ENCODE results near the gene GPC6.

The GPC6 gene

GRCh38 chr13:94344126-94344818 is 1117.7 kb downstream of the GPC6 start:
- no peak for DNase-seq

DNA sequence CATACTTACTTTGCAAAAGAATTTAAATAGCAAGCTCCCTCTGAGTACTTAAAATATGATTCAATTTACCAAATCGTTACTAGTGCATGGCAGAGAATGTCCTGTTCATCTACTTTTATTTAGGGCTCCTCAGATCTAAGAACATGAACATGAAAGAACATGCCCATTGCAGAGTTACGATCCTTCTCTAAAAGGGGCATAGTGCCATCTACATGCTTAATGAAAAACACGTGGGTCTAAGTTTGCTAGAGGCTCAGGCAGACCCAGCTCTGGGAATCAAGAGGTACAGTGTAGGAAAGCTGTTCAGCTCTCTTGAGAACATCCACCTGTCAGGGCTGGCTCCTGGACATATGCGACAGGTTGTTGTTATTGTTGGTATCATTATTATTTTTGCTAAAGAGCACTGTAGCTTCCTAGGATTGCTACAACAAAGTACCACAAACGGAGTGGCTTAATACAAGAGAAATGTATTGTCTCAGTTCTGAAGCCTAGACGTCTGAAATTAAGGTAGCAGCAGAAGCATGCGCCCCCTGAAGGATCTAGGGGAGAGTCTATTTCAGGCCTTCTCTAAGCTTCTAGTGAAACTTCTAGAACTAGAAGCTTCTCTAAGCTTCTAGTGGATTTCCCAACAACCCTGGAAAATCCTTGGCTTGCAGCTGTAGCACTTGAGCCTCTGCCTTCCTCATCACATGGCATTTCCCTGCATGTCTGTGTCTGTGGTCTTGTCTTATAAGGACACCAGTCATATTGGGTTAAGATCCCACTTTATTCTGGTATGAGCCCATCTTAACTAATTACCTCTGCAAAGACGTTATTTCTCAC is 1119.0 kb downstream of the GPC6 start:
- DNase-seq, result no peak

DNA sequence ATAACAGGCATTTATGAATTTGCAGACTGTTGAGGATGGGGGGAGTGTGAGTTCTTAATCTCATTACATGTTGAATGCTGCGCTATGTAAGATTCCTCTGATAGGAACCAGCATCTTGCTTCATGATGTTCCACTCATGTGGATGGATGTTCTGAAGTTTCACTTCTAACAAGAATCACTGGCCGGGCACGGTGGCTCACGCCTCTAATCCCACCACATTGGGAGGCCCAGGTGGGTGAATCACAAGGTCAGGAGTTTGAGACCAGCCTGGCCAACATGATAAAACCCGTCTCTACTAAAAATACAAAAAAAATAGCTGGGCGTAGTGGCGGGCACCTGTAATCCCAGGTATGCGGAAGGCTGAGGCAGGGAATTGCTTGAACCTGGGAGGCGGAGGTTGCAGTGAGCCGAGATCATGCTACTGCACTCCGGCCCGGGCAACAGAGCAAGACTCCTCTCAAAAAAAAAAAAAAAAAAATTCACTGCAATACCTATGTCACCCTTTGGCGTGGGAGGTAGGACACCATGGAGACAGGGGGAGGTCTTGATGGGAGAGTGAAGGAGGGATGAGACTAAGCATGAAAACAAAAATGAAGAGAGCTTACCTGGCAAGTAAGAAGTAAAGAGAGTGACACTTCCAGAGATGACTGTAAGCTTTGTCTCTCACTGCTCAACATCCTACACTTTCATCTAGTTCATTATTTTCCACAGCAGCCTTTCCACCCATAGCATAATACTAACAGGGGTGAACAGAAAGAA is 1119.8 kb downstream of the GPC6 start:
- DNase-seq, result no peak

DNA sequence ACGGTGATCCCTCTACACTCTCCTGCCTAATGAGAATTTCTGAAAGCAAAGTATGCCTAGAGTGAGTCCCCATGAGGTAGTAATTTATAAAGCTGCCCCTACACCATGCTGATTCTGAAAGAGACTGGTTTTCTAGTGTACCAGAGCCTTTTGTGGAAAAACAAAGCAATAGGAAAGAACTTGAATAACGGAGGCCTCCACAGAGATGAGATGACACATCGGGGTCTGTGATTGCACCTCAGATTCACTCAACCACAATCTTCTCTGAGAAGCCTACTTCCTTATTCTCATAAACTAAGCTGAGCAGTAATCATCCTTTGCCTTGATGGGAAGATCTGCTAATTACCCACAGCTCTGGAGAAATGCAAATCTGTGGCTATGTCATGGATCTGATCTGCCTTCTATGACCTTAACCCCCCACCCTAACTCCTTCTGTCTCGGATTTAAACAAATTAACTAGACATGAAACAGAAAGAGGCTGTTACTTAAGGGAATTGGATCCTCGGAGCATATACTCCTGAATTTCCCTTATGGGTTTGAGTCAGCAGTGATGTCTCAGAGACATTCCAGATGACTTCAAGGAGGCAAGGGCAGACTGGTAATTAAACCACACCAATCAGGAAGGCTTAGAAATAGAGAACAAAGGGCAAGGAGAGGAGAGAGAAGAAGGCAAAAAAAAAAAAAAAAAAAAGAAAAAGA is 1124.8 kb downstream of the GPC6 start:
- DNase-seq, result no peak

DNA sequence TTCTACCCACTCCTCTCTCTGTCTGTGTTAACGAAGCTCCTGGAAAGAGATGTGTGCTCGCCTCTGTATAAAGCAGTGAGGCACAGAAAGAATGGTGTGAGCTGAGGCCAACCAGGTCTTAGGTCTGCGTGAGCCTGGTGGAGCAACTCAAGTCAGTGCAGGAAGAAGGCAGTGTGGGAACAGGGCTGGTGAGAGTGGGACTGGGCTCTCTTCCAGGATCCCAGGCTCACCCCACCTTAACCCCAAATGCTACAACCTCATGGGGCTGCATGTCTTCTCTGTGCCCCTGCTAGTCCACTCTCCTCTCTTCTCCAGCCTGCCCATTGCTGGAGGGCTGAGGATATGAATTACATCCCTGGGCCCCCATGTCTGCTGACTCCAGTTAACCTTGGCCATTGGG is 1125.5 kb downstream of the GPC6 start:
- DNase-seq, result no peak

GRCh38 chr13:94353167-94353710 is 1126.6 kb downstream of the GPC6 start:
- no peak for DNase-seq

GRCh38 chr13:94359875-94360274 is 1133.3 kb downstream of the GPC6 start:
- no peak for DNase-seq

DNA sequence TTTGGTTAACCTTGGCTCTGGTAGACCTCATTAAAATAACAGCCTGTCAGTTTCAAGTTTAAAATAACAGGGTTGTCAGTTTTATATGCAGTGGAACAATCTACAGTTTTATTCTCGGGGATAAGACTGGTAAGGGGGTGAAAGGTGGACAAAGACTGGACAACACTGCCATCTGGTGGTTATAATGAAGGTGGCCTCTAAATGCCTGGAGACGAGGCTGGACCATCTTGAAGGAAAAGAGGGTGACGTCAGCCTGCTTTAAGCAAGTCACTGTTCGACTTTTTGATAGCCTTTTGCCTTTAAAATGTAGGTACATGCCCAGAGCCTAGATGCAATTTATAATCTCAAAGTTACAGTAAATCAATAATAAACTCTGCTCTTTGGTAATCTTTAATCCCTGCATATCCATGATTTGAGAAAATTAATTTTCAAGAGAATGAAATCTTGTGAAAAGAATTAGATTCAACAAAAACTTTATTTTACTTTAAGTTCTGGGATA is 1135.9 kb downstream of the GPC6 start:
- peak; percentile 75 to 82 for DNase-seq

- no peak for DNase-seq
These were observed 1140.1 kb downstream of the GPC6 start for GRCh38 chr13:94366677-94367076.

- no peak for DNase-seq
These were observed 1143.4 kb downstream of the GPC6 start for GRCh38 chr13:94369972-94370436.

- no peak for DNase-seq
These were observed 1145.2 kb downstream of the GPC6 start for GRCh38 chr13:94371855-94372254.

DNA sequence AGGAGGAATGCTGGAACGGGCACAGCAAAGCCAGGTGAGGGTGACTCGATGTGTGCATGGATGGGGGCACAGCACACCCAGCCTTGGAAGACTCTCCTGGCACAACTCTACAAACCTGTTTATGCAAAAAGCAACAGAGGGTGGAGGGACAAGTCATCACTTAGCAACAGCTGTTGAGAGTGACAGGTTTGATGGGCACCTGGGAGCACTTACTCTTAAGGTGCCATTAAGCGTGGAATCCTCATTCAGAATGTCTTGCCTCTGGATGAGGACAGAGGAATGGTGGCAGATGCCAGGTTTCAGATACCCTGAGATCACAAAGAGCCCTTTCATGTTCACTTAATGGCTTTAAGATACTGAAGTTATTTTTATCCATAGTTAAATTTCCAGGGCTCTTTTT is 1155.9 kb downstream of the GPC6 start:
- no peak for DNase-seq

- DNase-seq, result no peak
These were observed 1156.4 kb downstream of the GPC6 start for GRCh38 chr13:94382960-94383359.

DNA sequence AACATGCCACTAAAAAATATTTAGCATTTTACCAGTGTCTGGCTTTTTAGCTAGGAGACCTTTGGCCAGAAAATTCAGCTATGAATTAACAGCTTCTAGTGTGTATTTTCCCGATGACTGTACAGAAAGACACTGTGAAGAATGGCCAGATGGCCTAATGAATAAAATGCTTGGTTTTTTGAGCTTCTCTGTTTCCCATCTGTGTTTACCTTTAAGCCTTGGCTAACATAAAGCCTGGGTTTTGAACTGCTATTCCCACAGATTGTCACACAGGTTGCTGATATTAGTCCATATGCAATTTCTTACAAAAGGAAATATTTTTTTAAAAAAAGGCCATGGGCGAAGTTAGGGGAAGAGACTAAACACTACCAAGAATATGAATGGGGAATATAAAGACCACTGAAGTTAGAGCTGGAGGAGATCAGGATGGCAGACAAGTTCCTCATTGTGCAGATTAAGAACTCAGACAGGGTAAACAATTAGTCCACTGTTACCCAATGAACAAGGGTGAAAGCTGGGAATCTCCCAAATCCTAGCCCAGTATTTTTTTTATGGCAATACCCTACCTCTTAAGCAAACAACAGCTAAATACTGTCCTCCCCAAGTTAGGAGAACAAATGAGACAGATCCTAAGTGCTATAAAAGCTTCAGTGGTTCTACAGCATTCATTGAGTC is 1157.8 kb downstream of the GPC6 start:
- no peak for DNase-seq

- DNase-seq, result no peak
These were observed 1160.4 kb downstream of the GPC6 start for GRCh38 chr13:94387047-94387446.

DNA sequence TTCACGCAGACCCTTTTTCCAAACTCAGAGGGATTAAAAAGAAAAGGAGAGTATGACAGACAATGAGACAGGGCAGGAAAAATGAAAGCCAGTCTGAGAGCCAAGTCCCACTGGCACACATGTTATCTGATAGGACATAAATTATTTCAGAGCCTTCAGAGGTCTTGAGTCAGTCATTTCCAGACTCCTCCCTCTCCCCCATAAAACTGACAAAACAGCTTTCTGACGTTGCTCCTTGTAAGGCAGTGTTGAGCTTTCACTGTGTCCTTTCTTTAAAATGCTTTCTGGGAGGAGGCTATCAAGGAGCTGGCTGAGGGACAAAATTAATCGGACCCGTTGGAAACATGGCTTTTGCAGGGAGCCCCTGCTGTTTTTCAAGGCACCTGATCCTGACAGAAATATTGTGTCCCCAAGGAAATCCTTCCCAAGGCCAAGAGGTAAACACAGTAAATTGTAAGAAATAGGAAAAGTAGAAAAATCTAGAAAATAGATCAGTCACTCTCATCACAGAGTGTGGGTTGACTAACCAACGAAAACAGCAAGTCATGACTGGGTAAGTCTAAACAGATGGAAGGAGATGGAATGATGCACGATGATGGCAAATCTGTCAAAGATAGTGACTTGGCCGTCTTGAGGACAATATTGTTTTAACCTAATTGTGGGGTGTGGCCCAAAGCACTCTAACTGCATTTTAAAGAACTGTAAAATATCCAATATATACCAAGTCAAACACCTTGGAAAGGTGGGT is 1163.2 kb downstream of the GPC6 start:
- no peak for DNase-seq

DNA sequence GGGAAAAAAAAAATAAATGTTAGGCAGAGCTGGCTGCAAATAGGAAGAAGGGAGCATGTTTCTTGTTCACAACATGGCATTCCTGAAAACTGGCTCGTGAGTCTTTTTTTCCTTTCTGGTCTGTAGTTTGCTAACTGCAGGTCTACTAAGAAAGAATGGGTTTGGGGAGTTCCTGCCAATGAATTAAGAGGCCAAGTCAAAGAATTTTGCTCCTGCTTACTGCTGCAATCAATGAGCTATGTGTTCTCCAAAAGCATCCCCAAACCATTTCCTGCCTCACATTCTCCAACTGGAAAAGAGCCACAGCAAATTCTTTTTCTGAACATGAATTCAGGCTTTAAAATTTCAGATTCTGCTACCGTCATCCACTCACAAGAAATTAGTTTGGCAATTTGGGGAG is 1164.3 kb downstream of the GPC6 start:
- DNase-seq, result no peak

DNA sequence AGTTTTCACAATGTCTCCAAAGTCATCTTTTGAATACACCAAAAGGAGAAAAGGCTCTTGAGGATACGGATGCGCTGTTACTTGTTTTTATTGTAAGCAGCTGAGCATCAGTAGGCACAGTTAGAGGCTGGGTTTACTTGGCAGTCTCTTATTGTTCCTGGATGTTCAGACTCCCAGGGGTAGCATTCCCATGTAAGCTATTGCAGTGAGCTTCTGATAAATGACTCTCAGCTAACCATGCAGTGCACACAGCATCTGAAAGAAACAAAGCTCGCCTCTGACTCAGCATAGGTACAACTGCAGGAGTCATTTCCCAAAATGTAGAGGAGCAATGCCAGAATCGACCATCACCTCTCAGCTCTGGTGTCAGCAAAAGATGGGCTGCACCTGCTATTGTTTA is 1168.1 kb downstream of the GPC6 start:
- no peak for DNase-seq

GRCh38 chr13:94395860-94396259 is 1169.3 kb downstream of the GPC6 start:
- no peak for DNase-seq

DNA sequence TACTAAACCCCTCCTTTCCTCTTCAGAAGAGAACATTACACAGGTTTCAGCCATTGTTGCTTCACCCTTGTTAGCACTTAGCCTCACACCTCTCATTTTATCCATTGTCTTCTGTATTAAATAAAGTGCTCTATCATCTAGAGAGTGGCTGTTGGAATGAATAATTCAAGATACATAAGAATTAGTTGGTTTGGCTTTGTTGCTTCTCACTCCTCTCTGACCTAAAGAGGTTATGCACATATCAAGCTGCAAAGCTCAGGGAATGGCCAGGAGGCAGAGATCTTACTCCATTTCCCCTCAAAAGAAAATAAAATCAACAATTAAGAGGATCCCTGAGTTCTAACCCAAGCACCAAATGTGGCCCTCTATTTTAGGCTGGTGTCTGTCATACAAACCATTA is 1173.2 kb downstream of the GPC6 start:
- DNase-seq, result no peak

DNA sequence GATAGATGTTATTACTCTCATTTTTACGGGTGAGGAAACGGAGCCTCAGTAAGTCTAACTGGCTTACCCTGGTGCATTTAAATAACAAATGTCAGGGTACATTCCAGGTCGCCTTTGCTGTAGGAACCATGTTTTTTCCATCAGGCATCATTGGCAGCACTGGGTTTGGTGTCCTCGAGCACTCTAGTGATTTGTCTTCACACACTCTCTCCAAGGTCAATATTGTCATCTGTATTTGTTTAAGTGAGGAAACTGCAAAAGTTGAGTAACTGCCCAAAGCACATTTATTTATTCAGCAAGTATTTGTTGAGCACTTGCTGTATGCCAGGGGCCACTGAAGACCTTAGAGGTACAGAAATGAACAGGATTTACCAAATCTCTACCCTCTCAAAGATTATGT is 1174.3 kb downstream of the GPC6 start:
- DNase-seq, result no peak

Data from AML-193 (cell line).